Brain microvascular endothelial cell (primary cell): ENCODE data around the gene OR2L13.

Source experiments
- DNase-seq: peaks from one replicate; pipeline ENCODE4 v3.0.0-alpha.2; 2020
- H3K27ac ChIP-seq: fragments of 250-450 bp; sonication (Bioruptor Pico); 2 replicates; pipeline ENCODE4 v1.5.1; 2020; ENCODE audit warnings: mild to moderate bottlenecking, moderate library complexity
- H3K27me3 ChIP-seq: fragments of 250-450 bp; sonication (Bioruptor Pico); replicated peaks from 2 replicates; pipeline ENCODE4 v1.5.1; 2020; ENCODE audit warnings: mild to moderate bottlenecking
- H3K36me3 ChIP-seq: fragments of 250-450 bp; sonication (Bioruptor Pico); replicated peaks from 2 replicates; pipeline ENCODE4 v1.5.1; 2020; ENCODE audit warnings: mild to moderate bottlenecking
- H3K4me3 ChIP-seq: 2 replicates; pipeline ENCODE4 v1.5.1; 2011; ENCODE audit warnings: low read depth, mild to moderate bottlenecking, control low read depth, low read length, moderate library complexity
- CTCF ChIP-seq: IDR thresholded peaks from 2 replicates; pipeline ENCODE4 v1.5.1; 2011; ENCODE audit warnings: low read depth, mild to moderate bottlenecking, moderate library complexity, low read length, control low read depth, inconsistent platforms; ENCODE audit errors: missing control alignments
- in situ Hi-C: cut with HindIII; loops from 2 replicates; pipeline ENCODE4 v1.10.0; 2017; ENCODE audit warnings: low sequenced_read_pairs, low pct_ligation_motif_present

The OR2L13 gene

GRCh38 chr1:248114890-248115289 lies 19.9 kb downstream of the OR2L13 start:
- no peak for DNase-seq
- H3K27ac ChIP-seq: no peak overlapping the region
- no peak for TF ChIP-seq CTCF
- no peaks in the 10 kb centered on the region for H3K36me3 ChIP-seq
- no peak overlapping the region for H3K4me3 ChIP-seq
- H3K27me3 ChIP-seq: no peaks in the 10 kb centered on the region
- in situ Hi-C loops: no loop called here

- H3K4me3 ChIP-seq: no peak overlapping the region
- TF ChIP-seq CTCF: no peak
- H3K27ac ChIP-seq: no peak overlapping the region
Measured at GRCh38 chr1:248127653-248128052, 32.7 kb downstream of the OR2L13 start.

GRCh38 chr1:248136811-248137210 lies 41.8 kb downstream of the OR2L13 start:
- in situ Hi-C loops: no loop called here
- TF ChIP-seq CTCF: no peak
- H3K4me3 ChIP-seq: no peak overlapping the region
- H3K36me3 ChIP-seq: no peaks in the 10 kb centered on the region
- no peak overlapping the region for H3K27ac ChIP-seq
- no peak for DNase-seq
- H3K27me3 ChIP-seq: no peaks in the 10 kb centered on the region

More at GRCh38 chr1:248127653-248128052, 32.7 kb downstream of the OR2L13 start:
- in situ Hi-C loops: no loop called here
- Histone ChIP-seq H3K36me3 (no peaks in the 10 kb centered on the region), H3K27me3 (no peaks in the 10 kb centered on the region)
- DNase-seq: no peak

- Histone ChIP-seq H3K27me3 (no peaks in the 10 kb centered on the region), H3K36me3 (no peaks in the 10 kb centered on the region), H3K4me3 (no peak overlapping the region), H3K27ac (no peak overlapping the region)
- DNase-seq: no peak
- in situ Hi-C loops: no loop called here
- no peak for TF ChIP-seq CTCF
Measured at GRCh38 chr1:248140846-248141245, 45.9 kb downstream of the OR2L13 start.

- TF ChIP-seq CTCF: no peak
- Histone ChIP-seq H3K36me3 (no peaks in the 10 kb centered on the region), H3K27ac (no peak overlapping the region), H3K27me3 (no peaks in the 10 kb centered on the region), H3K4me3 (no peak overlapping the region)
- DNase-seq: no peak
- in situ Hi-C loops: no loop called here
Measured at GRCh38 chr1:248143311-248143710, 48.3 kb downstream of the OR2L13 start.

GRCh38 chr1:248144513-248145198 lies 49.7 kb downstream of the OR2L13 start, which contains the start of gene OR2M5:
OR2M5 (plus strand) TSS chr1:248145148; CDS start chr1:248145148, 0 bp downstream.
- TF ChIP-seq CTCF: no peak
- DNase-seq: no peak
- in situ Hi-C loops: no loop called here
- H3K4me3 ChIP-seq: no peak within 1 kb of the TSS
- no peak within 1 kb of the TSS for H3K27ac ChIP-seq
- H3K36me3 ChIP-seq: no peaks in the 10 kb centered on the region
- H3K27me3 ChIP-seq: no peaks in the 10 kb centered on the region
